ENCODE measurements around the gene MOK. TPM values are rescaled to one million over a fixed set of nuclear protein-coding genes. Genes with fewer than 3 reads are reported as not detected.
"Not testable (repeated sequence)": the region's sequence is repeated elsewhere in the genome, so short reads cannot be mapped to it uniquely, and the experiment has no call there.

The MOK gene
- polyA plus RNA-seq, 12 donors: 6.7 to 21.7 (median 8.1) TPM; not detected in 1

DNA sequence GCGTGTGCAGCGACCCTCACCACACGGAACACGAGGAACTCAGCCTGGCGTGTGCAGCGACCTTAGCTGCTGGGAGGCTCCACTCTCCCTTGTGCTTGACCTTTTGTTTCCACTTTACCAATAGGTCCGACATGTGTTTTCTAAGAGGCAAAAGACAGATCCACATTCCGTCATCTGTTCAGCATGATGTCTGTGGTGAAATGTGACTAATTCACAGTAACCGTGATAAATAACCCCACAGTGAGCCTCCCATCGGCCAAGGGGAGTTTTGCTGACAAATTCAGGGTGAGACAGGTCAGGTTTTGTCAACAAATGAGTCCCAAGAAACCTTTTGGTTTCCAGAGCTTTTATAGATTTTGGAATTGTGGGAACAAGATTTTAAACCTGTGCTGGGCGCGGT is 55.9 kb downstream of the MOK start:
- DNase-seq: no peak

DNA sequence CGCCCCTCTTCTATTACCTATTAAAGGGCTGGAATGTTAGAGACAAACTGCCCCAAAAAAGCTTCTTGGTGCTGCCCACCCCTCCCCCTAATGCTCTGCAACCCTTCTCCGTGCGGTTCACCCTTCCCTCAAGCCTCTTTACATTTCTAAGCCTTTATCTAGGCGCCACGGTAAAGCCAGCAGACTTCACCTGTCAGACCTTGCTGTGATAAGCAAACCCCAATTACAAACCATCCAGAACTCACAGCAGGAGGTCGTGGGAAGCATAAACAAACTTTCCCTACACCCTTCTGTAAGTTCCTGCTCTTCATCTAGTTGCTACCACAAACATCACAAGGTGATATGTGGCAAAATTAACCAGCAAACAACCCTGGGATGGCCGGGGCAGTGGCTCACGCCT is 56.8 kb downstream of the MOK start:
- DNase-seq: no peak

DNA sequence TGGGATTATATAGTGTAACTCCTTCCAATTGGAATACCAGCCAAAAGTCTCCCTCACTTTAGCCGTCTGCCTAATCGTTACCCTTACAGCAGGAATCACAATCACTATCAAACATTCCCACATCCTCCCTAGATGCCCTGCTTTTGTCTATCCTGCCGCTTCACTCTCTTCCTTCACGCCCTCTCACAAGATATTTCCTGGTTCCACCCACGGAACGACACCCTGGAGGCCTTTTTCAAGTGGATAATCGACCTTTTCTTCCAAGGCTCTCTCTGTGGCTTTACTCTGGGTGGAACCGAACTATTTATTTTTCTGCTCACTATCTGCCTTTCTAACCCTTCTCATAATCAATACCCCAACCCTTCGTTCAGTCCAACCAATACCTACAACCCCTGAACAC is 58.9 kb downstream of the MOK start:
- no peak for DNase-seq

DNA sequence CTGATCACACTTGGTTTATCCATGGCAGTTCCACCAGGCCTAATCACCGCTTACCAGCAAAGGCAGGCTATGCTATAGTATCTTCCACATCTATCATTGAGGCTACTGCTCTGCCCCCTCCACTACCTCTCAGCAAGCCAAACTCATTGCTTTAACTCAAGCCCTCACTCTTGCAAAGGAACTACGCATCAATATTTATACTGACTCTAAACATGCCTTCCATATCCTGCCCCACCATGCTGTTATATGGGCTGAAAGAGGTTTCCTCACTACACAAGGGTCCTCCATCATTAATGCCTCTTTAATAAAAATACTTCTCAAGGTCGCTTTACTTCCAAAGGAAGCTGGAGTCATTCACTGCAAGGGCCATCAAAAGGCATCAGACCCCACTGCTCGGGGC is 61.2 kb downstream of the MOK start:
- not testable (repeated sequence) for DNase-seq

DNA sequence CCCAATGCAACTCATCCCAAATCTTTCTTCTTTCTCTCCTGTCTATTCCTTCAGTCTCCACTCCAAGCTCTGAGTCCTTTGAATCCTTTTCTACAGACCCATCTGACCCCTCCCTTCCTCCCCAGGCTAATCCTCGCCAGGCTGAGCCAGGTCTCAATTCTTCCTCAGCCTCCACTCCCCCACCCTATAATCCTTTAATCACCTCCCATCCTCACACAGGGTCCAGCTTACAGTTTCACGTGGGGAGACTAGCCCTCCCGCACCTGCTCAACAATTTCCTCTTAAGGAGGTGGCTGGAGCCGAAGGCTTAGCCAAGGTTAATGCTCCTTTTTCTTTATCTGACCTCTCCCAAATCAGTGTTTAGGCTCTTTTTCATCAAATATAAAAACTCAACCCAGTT is 63.8 kb downstream of the MOK start:
- DNase-seq: no peak

DNA sequence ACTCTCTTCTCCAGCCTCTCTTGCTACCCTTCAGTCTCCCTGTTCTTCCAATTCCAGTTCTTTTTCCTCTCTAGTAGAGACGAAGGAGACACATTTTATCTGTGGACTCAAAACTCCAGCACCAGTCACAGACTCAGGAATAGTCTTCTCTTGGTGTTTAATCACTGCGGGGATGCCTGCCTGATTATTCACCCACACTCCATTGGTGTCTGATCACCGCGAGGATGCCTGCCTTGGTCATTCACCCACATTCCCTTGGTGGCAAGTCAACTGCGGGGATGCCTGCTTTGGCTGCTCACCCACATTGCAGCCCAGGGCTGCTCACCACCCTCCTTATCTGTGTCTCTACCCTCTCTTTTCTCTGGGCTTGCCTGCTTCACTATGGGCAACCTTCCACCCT is 64.5 kb downstream of the MOK start:
- not testable (repeated sequence) for DNase-seq

DNA sequence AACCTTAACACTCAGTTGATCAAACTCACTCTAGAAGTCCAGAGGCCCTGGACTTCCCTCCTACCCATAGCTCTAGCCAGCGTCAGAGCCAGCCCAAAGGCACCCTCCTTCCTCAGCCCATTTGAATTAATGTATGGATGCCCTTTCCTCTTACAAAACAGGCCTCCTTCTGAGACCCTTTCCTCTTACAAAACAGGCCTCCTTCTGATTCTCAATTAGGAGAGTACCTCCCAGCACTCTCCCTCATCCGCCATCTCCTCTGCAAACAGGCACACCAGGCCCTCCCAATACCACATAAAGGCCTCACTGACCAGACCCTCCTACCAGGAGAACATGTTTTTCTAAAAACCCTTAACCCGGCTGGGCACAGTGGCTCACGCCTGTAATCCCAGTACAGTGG is 65.7 kb downstream of the MOK start:
- no peak for DNase-seq

DNA sequence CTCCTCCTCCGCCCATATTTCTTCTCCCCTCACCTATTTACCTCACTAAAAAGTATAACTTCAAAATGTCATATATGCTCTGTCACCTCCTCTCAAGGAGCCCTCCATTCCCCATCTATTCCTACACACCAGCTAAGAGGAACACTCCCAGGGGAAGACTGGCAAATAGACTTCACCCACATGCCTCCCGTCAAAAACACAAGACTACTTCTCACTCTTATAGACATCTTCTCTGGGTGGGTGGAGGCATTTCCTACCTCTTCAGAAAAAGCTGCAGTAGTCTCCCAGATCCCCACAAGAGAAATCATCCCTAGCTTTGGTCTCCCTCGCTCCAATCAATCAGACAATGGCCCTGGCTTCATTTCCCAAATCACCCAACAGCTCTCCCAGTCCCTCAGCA is 66.2 kb downstream of the MOK start:
- no peak for DNase-seq

DNA sequence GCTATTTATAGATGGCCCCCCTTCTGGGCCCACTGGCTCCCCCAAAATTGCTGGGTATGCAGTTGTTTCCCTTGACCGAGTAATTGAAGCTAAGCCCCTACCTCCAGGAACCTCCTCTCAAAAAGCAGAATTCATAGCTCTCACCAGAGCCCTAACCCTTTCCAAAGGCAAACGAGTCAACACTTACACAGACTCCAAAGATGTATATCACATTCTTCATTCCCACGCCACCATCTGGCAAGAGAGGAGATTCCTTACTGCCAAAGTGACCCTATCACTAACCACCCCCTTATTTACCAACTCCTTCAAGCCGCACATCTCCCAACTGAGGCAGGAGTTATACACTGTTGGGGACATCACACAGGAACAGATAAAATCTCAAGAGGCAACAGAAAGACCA is 66.8 kb downstream of the MOK start:
- DNase-seq: no peak

DNA sequence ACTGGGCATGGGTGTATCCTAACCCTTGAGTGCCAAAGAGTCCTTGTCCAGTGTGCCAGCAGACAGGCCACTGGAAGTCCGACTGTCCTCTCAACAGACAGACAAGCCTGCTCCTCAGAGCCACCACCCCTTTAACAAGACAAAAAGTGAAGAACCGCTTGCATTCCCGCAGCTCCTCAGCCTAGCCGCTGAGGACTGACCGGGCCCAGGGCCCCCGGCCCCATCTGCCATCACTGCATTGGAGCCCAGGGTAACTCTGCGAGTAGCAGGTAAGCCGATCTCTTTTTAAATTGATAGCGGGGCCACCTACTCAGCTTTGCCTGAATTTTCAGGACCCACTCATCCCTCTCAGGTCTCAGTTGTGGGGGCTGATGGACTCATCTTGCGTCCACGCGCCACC is 68.9 kb downstream of the MOK start:
- no peak for DNase-seq

DNA sequence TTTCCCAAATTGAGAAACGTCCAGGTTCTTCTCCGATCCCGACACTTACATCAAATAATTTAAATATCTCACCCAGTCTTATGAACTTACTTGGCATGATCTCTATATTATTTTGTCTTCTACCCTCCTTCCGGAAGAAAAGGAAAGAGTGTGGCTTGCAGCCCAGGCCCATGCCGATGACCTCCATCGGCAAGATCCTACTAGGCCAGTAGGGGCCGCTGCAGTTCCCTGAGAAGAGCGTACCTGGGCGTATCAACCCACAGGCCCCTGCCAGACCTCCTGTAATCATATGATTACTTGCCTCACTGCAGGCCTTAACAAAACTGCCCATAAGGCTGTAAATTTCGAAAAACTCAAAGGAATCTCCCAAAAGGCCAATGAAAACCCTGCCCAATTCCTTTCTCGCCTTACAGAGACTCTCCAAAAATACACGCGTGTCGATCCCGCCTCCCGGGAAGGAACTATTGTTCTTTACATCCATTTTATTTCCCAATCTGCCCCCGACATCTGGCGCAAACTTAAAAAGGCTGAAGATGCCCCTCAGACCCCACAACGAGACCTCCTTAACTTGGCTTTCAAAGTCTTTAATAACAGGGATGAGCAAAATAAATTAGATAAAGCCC is 69.6 kb downstream of the MOK start:
- DNase-seq: peak; percentile 68

DNA sequence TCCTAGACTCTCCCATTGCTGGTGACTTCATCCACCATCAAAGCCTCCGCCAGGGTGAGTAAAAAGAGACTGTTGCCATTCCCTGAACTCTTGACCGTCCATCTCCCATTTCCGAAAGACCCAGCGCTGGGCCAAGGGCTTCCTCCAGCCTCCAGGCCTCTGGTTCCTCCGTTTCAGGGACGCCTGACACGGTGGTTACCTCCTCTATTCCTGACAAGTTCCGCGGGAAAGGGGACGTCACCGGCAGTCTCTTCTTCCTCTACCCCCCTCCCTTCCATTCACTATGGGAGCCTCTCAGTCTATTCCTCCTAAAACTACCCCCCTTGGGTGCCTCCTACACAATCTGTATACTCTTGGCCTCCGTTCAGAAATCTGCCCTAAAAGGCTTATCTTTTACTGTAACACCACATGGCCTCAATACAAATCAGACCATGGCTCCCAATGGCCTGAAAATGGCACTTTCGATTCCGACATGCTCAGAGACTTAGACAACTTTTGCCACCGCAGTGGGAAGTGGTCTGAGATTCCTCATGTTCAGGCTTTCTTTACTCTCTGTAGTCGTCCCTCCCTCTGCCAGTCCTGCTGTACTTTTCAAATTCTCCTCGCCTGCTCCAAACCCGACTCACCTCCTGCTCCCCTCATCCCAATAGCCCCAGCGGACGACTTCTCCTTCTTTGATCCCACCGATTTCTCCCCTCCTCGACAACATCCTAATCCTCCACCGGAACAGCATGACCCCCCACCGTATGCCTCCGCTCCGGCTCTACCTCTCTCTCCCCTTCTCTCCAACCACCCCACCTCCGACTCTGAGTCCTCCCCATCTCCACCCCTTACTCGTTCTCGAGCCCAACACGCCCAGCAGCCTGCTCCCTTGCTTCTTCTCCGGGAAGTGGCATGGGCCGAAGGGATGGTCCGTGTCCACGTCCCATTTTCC is 70.4 kb downstream of the MOK start:
- DNase-seq: no peak

DNA sequence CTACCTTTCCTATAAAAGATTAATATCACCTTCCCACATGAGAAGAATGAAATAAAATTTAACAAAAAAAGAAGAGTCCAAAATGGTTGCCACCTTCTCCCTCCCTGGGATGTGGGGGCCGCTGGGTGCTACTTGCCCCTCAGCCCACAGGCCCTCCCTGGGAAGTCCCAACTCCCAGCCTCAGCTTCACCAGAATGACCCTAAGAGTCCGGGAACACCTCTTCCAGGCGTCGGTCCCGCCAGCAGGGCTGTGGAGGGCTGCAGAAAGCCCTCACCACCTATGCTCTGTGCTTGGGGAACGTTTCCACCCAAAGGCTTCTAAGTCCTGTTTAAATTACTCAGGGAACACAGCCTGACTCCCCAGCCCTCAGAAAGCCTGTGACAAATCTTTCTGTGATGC is 71.9 kb downstream of the MOK start:
- no peak for DNase-seq

DNA sequence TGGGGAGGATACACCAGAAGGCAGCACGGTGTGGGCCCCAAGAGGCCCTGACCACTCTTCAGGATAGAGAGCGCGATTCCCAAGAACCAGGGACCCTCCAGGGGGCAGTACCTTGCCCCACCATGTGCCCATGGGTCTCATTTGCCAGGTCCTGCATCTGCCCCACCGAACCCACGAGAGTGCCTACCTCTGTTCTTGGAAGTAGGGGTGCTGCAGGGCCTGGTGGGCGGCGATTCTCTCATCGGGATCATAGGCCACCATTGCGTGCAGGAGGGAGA is 72.7 kb downstream of the MOK start:
- DNase-seq: no peak

DNA sequence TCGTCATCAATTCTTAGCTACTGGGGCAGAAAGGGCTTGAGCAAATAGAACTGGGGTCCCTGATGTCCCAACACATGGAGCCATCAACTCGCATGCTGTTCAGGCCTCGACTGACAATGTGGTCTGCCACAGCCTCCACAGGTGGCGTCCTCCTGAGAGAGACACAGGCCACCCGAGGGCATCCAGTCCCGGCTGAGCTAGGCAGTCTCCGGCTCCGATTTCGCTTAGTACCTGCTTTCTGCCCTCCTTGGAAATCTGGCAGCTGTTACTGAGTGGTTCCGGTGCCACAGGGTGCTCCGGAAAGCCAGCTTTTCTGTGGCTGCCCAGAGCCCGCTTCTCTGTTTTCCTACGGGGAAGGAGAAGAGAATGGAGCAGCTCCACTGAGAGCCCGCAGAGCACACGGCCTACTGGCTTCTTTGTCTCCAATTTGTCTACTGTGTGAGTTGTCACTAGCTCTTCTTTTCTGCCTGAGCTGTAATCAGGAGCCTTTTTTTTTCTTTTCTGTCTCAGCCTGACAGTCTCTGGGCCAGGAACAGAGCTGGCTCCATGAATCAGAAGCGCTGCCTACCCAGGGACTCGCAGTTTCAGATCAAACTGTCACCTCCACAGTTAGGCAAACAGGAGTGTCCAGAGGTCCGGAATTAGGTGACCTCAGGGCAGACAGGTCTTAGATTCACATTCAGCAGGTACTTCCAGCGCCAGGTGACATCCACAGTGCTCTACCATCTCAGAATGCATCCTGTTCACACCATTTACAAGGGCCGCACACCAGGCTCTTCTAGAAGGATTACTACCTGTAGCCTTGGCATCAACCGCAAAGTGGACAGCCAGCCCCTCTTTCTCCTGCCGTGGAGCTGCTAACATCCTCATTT is 73.3 kb downstream of the MOK start:
- DNase-seq: no peak

DNA sequence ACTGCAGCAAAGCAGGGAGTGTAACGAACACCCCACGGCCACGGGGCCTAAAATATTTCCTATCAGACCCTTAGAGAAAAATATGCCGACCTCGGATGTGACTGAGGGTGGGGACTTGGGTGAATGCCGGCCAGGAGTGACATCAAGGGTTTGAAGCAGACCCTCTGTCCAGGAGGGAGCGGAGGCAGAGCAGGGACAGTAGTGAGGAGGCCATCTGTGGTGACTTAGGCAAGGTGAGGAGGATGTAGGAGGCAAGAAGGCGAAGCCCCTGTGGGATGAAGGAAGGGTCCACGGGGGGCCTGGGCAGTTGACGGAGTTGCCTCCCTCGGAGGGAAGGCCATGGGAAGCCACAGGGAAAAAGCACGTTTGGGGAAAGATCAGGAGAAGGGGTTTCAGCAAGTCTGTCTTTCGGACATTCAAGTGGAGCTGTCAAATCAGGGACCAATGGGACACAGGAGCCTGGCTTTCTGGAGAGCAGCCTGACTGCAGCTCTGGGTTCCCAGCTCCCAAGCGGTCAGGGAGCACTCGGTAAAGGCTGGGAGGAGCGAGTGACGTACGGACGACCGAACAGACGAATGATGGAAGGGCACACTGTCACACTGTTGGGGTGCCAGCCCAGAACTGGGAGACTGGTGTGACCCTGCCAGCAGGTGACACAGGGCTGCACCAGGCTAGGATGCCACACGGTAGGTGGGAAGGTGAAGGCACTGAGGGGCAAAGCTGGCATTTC is 74.3 kb downstream of the MOK start:
- no peak for DNase-seq

DNA sequence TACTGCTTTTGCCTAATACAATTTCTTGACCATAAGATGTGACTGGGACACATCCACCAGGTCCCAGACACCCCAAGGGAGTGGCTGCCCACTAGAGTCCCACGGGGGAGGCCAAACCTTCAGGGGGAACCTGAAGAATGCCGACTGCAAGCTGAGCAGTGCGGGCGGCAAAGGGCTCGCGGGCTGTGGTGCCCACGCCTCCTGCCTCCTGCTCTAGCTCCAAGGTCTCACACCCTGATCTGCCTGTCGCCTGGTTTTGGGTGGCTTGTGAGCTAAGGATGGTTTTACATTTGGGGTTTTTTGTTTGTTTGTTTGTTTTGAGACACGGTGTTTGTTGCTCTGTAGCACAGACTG is 75.2 kb downstream of the MOK start:
- DNase-seq: no peak

DNA sequence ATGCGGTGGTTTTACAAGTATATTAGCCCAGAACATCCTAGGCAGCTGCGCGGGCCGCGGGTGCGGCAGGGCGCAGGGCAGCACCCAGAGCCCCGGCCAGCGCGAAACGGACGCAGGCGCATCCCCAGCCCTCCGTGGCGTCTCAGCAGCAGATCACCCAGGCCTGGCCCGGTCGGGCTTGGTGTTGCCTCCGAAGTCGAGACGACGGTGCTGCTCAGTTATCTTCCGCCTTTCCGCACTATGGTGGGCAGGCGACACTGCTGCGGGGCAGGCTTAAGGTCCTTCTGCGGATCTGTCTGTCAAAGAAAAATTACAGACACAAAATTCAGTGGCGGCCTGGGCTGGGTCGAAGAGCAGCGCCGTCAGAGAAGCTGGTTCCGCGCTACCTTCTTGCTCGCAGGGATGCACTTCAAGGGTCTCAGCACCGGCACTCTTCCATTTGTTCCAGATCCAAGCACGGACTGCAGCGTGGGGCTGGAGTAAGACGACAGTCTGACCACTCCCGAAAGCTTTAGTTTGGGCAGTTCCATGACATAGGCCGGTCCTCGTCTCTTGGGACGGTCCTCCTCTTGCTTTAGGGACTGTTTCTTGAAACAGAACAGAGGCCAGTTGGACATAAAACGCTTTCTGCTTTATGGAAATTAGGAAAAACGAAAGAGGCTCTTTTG is 75.8 kb downstream of the MOK start:
- no peak for DNase-seq

DNA sequence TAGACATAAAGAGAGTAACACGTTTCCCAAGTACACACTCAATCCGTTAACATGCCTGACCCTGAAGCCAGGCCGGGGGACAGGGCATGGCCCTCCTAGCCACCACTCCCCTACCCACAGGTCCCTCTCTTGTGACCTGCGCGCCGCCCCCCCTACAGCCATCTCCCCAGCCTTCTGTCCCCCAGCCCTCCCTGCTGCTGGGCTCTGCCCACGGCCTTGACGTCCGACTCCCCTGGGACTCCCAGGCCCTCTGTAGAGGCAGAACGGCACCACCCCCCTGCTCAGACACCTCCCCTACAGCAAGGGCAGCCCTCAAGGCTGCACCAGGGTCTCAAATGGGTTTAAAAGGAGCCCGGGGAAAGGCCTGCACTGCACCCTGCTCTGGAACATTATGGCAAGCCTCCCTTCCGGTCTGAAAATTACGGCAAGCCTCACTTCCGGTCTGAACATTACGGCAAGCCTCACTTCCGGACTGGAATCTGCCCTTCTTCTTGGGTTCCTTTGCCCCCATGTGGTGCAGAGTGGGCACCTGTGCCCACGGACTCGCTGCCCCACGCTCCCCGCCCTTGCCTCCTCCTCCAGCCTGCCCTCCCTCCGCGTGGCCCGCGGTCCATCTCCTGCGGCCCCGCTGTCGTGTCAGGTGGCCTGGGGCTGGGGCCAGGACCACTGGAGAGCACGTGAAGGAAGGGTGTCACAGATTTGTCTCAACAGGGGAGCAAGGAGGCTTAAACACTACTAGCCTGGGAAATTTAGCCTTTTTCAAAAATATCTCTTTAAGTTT is 77.6 kb downstream of the MOK start:
- DNase-seq: no peak

DNA sequence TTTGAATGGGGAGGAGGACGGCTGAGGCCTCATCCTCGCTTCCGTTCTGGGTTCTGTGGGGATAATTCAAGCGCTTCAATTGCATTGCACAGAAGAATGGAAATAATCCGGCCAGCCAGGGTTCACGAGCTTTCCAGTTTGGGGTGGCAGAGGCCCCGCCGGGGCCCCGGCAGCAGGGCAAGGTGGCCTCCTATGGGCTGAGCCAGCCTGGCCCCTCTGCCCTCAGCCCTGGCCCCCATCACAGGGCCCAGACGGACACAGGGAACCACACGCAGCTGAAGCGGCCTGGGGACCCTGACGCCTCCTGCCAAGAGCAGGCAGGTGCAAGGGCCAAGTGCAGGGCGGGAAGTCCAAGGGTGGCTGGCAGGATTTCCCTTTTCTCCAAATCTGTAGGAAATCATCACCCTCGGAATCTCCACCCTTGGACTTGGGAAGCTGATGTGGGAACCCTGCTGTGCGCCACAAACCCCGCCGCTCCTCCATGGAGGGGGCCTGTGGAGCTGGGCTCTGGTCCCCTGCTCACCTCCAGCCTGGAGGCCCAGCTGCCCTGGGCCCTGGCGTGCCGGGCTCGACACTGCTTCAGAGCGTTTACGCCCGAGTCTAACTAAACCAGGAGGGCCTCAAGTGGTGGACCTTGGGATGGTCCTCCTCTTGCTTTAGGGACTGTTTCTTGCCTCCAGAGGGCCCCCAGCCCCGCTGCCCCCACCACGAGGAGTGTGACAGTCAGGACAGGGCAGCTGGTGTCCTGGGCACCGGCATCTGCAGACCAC is 78.4 kb downstream of the MOK start:
- DNase-seq: no peak
